GM12872 (cell line): ENCODE measurements around the gene CACNG4.

Experiments
- TF ChIP-seq, protein P1 (sequence below): IDR thresholded peaks from 3 replicates; pipeline ENCODE4 v1.5.1; 2011; ENCODE audit warnings: low read depth, mild to moderate bottlenecking, low read length, moderate library complexity; ENCODE audit not compliant: insufficient read depth

The CACNG4 gene

DNA sequence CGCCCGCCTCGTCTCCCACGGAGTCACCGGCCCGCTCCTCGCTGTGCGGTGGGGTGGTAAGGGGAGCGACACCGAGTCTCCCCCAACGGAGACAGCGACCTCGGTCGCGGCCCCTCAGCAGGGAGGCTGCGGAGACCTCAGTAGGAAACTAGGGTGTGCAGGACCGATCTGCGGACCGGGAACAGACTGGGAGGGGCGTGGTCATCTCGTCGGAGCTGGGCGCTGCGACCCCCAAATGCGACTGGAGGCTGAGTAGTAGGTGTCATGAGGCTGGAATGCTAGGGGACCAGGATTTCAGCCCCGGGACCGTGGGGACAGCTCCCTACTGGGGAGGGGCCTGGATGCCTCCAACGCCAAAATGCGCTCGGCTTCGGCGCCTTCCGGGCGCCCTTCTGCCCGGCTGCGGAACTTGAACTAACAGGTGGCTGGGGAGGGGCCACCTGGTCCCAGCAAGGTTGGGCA, 1.3 kb downstream of the CACNG4 start:
- TF ChIP-seq, protein P1, sequence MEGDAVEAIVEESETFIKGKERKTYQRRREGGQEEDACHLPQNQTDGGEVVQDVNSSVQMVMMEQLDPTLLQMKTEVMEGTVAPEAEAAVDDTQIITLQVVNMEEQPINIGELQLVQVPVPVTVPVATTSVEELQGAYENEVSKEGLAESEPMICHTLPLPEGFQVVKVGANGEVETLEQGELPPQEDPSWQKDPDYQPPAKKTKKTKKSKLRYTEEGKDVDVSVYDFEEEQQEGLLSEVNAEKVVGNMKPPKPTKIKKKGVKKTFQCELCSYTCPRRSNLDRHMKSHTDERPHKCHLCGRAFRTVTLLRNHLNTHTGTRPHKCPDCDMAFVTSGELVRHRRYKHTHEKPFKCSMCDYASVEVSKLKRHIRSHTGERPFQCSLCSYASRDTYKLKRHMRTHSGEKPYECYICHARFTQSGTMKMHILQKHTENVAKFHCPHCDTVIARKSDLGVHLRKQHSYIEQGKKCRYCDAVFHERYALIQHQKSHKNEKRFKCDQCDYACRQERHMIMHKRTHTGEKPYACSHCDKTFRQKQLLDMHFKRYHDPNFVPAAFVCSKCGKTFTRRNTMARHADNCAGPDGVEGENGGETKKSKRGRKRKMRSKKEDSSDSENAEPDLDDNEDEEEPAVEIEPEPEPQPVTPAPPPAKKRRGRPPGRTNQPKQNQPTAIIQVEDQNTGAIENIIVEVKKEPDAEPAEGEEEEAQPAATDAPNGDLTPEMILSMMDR, result no peak

DNA sequence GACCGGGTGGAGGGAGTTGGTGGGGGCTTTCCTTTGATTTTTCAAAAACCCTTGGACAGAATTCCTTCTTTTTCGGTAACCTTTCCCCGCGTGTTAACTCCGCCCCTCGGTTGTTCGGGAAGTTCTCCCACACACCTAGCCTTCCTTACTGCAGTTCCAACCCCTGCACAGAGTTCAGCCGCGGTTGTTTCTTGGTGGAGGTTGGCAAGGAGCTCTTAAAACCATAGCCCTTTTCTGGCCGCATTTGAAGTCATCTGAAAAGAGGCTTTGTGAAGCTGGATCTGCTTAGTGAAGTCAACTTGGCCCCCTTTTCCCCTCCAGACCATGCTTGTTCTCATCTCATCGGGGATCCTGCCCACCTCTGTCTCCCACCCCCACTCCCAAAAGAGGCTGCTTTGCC, 1.8 kb downstream of the CACNG4 start:
- TF ChIP-seq, protein P1, result no peak

DNA sequence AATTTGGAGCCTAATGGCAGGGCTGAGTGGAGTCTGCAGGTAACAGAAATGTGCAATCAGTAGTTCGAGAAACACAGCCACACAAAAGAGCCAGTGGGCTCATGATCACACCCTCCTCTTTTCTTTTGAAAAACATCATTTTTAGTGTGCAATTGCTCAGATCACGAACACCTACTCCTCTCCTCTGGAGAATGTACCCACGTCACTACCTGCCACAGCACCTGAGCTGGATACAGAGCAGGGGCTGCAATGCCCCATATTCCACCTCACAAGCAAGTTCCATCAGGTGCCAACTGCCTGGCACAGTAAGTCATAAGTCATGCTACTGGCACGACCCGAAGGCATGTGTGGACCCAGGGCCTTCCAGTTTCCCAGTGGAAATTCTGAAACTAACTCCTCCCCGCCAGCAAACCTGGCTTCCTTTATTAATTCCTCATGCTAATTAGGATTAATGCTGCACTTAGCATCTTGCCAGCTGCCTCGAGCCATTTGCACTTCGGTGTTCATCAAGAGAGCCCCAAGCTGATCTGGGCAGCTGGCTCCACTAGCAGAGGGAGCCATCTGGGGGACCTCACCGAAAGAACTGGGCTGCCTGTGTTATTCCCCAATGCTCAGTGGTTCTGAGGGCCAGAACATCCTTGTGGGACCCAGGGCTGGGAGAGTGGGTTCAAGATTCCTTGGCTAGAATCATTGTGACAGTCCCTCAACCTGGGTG, 2.4 kb downstream of the CACNG4 start:
- TF ChIP-seq, protein P1, result no peak

DNA sequence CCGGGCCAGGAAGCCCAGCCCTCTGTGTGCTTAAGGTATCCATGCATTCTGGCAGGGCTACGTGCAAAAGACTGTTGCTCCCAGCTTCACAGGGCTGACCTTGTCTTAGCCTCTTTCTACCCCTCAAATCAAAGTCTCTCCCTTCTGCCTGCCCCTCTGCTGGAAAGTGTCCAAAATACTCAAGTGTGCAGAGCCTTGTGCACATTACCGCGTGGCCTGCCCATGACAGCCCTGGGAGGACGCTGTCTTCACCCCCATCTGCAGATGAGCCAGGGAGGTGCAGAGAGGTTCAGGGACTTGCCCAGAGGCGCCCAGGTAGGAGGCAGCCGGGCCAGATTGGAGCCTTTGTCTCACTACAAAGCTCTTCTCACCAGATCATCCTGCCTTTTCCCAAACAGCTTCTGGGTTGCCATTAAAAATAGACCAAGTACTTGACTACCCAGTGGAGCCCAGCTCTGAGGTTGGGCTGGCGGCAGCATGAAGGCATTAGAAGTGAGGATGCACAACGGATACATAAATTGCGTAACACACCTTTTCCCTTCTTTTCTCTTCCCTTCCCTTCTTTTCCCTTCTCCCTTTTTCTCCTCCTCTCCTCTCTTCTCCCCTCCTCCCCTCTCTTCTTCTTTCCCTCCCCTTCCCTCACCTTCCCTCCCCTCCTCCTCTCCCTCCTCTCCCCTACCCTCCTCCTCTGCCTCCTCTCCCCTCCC, 3.5 kb downstream of the CACNG4 start:
- TF ChIP-seq, protein P1, result no peak

DNA sequence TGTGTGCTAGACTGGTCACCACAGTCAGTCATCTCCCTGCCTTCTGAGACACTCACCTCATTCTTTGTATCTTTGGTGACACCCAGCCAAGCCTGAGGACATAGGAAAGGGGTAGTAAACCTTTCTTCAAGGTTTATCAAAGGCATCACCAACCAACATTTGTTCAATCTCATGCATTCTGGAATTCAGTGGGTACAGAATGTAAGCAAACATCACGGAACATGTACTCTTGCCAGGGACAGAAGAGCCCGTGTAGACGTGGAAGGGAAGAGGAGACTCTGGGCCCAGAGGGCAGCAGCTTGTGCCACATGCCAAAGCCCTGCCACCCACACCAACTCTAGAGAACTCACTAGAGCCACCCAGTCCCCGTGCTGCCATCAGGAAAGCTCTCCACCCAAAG, 4.4 kb downstream of the CACNG4 start:
- TF ChIP-seq, protein P1, result no peak

DNA sequence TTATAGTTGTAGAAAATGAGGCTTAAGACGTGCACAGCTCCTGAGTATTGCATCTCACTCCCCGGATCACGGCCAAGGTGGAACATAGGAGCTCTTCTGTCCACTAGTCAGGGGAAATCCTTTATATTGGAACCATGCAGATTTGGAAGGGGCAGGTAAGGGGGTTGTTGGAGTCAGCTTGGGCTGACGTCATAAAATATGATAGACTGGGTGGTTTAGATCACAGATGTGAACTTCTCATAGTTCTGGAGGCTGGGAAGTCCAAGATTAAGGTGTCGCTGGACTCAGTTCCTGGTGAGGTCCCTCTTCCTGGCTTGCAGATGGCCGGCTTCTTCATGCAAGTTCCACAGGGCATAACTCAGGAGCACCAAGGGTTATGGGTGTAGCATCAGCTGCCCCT, 5.6 kb downstream of the CACNG4 start:
- TF ChIP-seq, protein P1, result no peak

DNA sequence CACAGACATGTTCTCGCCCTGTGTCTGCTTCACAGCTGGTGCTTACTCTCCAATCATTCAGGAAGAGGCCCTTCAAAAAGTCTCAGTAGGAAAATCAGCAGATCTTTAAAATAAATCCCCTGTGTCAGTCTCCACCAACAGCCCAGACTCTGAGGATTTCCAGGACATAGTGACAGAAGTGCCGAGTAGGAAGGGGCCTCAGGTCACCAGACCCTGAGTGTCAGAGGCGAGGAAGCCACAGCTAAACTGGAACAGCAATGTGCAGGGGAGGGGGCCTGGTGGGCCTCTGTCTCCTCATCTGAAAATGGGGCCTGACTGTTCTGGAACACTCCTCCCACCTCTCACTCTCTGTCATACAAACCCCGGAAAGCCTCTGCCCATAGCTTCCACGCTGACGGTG, 6.3 kb downstream of the CACNG4 start:
- TF ChIP-seq, protein P1, result no peak
